Measurements from ENCODE around the gene ALKBH8. TPM values are rescaled to one million over a fixed set of nuclear protein-coding genes. Genes with fewer than 3 reads are reported as not detected.

Gene ALKBH8
- total and polyA plus RNA-seq, 2 of the 8 experiments (the other 6 are each of a cell fraction or from before 2014, with no cell fraction given), result 3.6 to 11.9 TPM

GRCh38 chr11:107591378-107592230, 26.1 kb upstream of the ALKBH8 start (continued):
- TF ChIP-seq POLR2AphosphoS5 (IDR thresholded peaks at IDR 0.05; ENCODE audit: low read depth, low read length) (no peak), KDM5A (IDR thresholded peaks at IDR 0.05; ENCODE audit: low read length) (no peak), TAF7 (optimal IDR thresholded peaks at IDR 0.05; ENCODE audit: borderline replicate concordance, low read depth, low read length) (no peak), GABPA (IDR thresholded peaks at IDR 0.05; ENCODE audit: borderline replicate concordance, insufficient read depth, low read length) (no peak), HDAC2 (IDR thresholded peaks at IDR 0.05; ENCODE audit: borderline replicate concordance in 1 of 2, low read depth in 2 of 2, low read length in 2 of 2) (0 out of 4 replicates have a peak, but pooled peaks of 1 of the 2 experiments have one; percentile 50), JUND (IDR thresholded peaks at IDR 0.05; ENCODE audit: low read length) (no peak), ASH2L (IDR thresholded peaks at IDR 0.05; ENCODE audit: low read length) (peak; percentile 53), SUZ12 (IDR thresholded peaks at IDR 0.05; ENCODE audit: low read length) (peak; percentile 80), SP1 (IDR thresholded peaks at IDR 0.05; ENCODE audit: low read depth, low read length) (no peak), EP300 (IDR thresholded peaks at IDR 0.05; ENCODE audit: borderline replicate concordance in 1 of 2, low read depth in 2 of 2, low read length in 2 of 2) (no peak)
